HepG2 (cell line): Measurements from ENCODE around the gene SMURF2. TPM values are rescaled to one million over a fixed set of nuclear protein-coding genes. Genes with fewer than 3 reads are reported as not detected.

Experiments
- HIVEP1 ChIP-seq: sonication (generic); formaldehyde crosslinking; IDR thresholded peaks from 2 replicates; pipeline ENCODE4 v1.4.0; 2020; ENCODE audit warnings: mild to moderate bottlenecking, missing genetic modification reagents
- HOXA3 ChIP-seq: sonication (generic); formaldehyde crosslinking; IDR thresholded peaks from 2 replicates; pipeline ENCODE4 v1.5.0; 2020; ENCODE audit warnings: missing genetic modification reagents
- JARID2 ChIP-seq: sonication (generic); formaldehyde crosslinking; IDR thresholded peaks from 2 replicates; pipeline ENCODE4 v1.8.1; 2023; ENCODE audit warnings: missing genetic modification reagents, inconsistent platforms; ENCODE audit not compliant: insufficient replicate concordance
- KLF11 ChIP-seq: IDR thresholded peaks from 2 replicates; pipeline ENCODE4 v1.6.1; 2016; ENCODE audit warnings: missing compliant biosample characterization
- KMT2A ChIP-seq: sonication (generic); formaldehyde crosslinking; IDR thresholded peaks from 2 replicates; pipeline ENCODE4 v1.4.0; 2020; ENCODE audit warnings: missing genetic modification reagents
- NR2F1 ChIP-seq, 2 experiments: fragments of 450-650 bp in 1 of 2; formaldehyde crosslinking in 1 of 2; IDR thresholded peaks; 2 replicates each; pipeline versions ENCODE4 v1.5.0 to v1.6.1; 2016 to 2020; ENCODE audit warnings: mild to moderate bottlenecking in 1 of 2, missing compliant biosample characterization in 1 of 2, missing genetic modification reagents in 1 of 2, moderate library complexity in 1 of 2
- RBAK ChIP-seq: sonication (generic); formaldehyde crosslinking; IDR thresholded peaks from 2 replicates; pipeline ENCODE4 v1.5.1; 2020; ENCODE audit warnings: mild to moderate bottlenecking, missing genetic modification reagents
- RXRB ChIP-seq: IDR thresholded peaks from 2 replicates; pipeline ENCODE4 v1.6.1; 2016; ENCODE audit warnings: borderline replicate concordance, missing genetic modification reagents, missing compliant biosample characterization
- SCMH1 ChIP-seq: sonication (generic); formaldehyde crosslinking; IDR thresholded peaks from 2 replicates; pipeline ENCODE4 v1.9.0; 2021; ENCODE audit warnings: missing genetic modification reagents, mild to moderate bottlenecking, borderline replicate concordance
- SRSF4 ChIP-seq: fragments of 200-400 bp; formaldehyde crosslinking; IDR thresholded peaks from one replicate; pipeline ENCODE4 v1.6.1; 2018; ENCODE audit warnings: mild to moderate bottlenecking, low read depth, low read length, moderate library complexity; ENCODE audit not compliant: poor library complexity, severe bottlenecking
- TBL1XR1 ChIP-seq: fragments of 150-350 bp; IDR thresholded peaks from 2 replicates; pipeline ENCODE4 v1.6.1; 2014; ENCODE audit warnings: borderline replicate concordance, low read length; ENCODE audit not compliant: partially characterized antibody
- TEAD2 ChIP-seq: sonication (generic); formaldehyde crosslinking; IDR thresholded peaks from 2 replicates; pipeline ENCODE4 v1.9.0; 2021; ENCODE audit warnings: missing genetic modification reagents
- TP53 ChIP-seq: sonication (generic); formaldehyde crosslinking; conservative IDR thresholded peaks from 2 replicates; pipeline ENCODE4 v1.4.0; 2020; ENCODE audit warnings: missing genetic modification reagents
- ZBTB44 ChIP-seq: sonication (generic); formaldehyde crosslinking; IDR thresholded peaks from 2 replicates; pipeline ENCODE4 v1.4.0; 2020; ENCODE audit warnings: missing genetic modification reagents
- ZNF121 ChIP-seq: sonication (generic); formaldehyde crosslinking; IDR thresholded peaks from 2 replicates; pipeline ENCODE4 v1.5.0; 2020; ENCODE audit warnings: mild to moderate bottlenecking, missing genetic modification reagents
- ZNF24 ChIP-seq: fragments of 450-650 bp; IDR thresholded peaks from 2 replicates; pipeline ENCODE4 v1.6.1; 2017; ENCODE audit warnings: antibody characterized with exemption, mild to moderate bottlenecking
- ZNF281 ChIP-seq: sonication (generic); formaldehyde crosslinking; IDR thresholded peaks from 2 replicates; pipeline ENCODE4 v1.4.0; 2020; ENCODE audit warnings: missing genetic modification reagents, borderline replicate concordance
- ZNF691 ChIP-seq: sonication (generic); formaldehyde crosslinking; IDR thresholded peaks from 2 replicates; pipeline ENCODE4 v1.4.0; 2020; ENCODE audit warnings: missing genetic modification reagents, low read depth, mild to moderate bottlenecking, borderline replicate concordance
- ZNF704 ChIP-seq: sonication (generic); formaldehyde crosslinking; IDR thresholded peaks from 2 replicates; pipeline ENCODE4 v1.8.1; 2023; ENCODE audit warnings: mild to moderate bottlenecking, inconsistent platforms, moderate library complexity, missing genetic modification reagents, borderline replicate concordance
- ZNF724P ChIP-seq: sonication (generic); formaldehyde crosslinking; IDR thresholded peaks from 2 replicates; pipeline ENCODE4 v1.8.0; 2022; ENCODE audit warnings: missing genetic modification reagents, borderline replicate concordance
- polyA plus RNA-seq, 8 experiments: library from polyadenylated mRNA; depleted of rRNA in 3 of 8; stranded (reverse) in 7 of 8; unstranded in 1 of 8; fragments of >200 nt; fragmentation: Illumina TruSeq in 4 of 8; extraction: Trizol in 4 of 8; gene quantifications; 2 replicates each; pipeline versions ENCODE4 v1.2.1 to v1.2.3, GENCODE V29; 2011 to 2016; ENCODE audit warnings: low read depth in 4 of 8, missing spikeins in 1 of 8, mixed read lengths in 1 of 8; ENCODE audit not compliant: insufficient read depth in 1 of 8
- total RNA-seq, 5 experiments: library from RNA; depleted of rRNA; stranded (reverse); fragments of >200 nt; fragmentation: Illumina TruSeq; extraction: Trizol; gene quantifications; 2 replicates each; pipeline ENCODE4 v1.2.3, GENCODE V29; 2016; ENCODE audit warnings: low read depth in 1 of 5
- TF ChIP-seq, protein P1 (sequence below): IDR thresholded peaks from 2 replicates; pipeline ENCODE4 v1.6.1; 2016; ENCODE audit warnings: low read depth

SMURF2 gene
- total and polyA plus RNA-seq, 2 of the 13 experiments (the other 11 are each of a cell fraction or from before 2014, with no cell fraction given), result 14.9 to 24.3 TPM

DNA sequence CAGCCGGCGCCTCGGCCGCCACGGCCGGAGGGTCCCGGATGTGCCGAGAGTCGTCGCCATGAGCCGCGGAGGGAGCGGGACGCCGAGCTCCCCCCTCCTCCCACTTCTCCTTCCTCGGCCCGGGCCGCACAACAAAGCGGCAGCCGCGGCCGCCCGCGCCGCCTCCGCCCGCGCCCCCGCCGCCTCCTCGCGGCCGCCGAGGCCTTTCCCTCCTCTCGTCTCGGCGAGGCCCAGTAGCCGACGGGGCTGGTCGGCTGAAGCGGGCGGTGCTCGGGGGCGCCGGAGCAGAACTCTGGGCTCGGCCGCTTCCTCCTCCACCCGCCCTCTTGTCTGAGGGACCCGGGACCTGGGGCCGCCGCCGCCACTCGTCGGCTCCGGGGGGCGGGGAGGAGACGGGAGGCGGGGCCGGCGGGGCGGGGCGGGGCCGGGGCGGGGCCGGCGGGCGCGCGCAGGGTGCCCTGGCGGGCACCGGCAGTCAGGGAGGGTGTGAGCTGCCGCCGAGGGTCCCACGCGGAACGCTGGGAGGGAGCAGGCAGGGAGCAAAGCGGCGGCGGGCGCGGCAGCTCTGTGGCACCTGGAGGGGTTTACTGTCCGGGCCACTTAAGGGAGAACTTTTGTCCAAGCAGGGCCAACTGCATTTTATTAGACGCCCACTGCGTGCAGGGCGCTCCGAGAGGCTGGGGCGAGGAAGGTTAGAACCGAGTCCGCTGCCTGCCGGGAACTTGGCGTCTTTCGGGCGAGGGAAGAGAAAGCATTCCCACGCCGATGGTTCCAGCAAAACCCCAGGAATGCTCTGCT, at the start of gene SMURF2 (continued):
- TF ChIP-seq ZNF121 (CRISPR knock-in tag) (no peak), ZNF281 (0 out of 2 replicates have a peak, but pooled peaks have one; percentile 57), TP53 (CRISPR knock-in tag) (0 out of 2 replicates have a peak, but pooled peaks have one; percentile 21), ZNF724P (CRISPR knock-in tag) (no peak), TEAD2 (CRISPR knock-in tag) (no peak), KMT2A (CRISPR knock-in tag) (0 out of 2 replicates have a peak, but pooled peaks have one; percentile 33), RXRB (CRISPR knock-in tag) (no peak; the same call in 1 of the 2 replicates), HIVEP1 (CRISPR knock-in tag) (no peak), HOXA3 (no peak; the same call in 1 of the 2 replicates), RBAK (peak; percentile 50; the same call in 1 of the 2 replicates), KLF11 (no peak), JARID2 (CRISPR knock-in tag) (no peak), ZNF704 (CRISPR knock-in tag) (peak; percentile 77), ZNF24 (peak; percentile 35; the same call in 1 of the 2 replicates), TBL1XR1 (no peak), SRSF4 (no peak), ZBTB44 (CRISPR knock-in tag) (no peak), SCMH1 (CRISPR knock-in tag) (no peak), NR2F1 (CRISPR knock-in tag; IDR thresholded peaks at IDR 0.05) (no peak), ZNF691 (CRISPR knock-in tag) (0 out of 2 replicates have a peak, but pooled peaks have one; percentile 50)
- TF ChIP-seq, protein P1, sequence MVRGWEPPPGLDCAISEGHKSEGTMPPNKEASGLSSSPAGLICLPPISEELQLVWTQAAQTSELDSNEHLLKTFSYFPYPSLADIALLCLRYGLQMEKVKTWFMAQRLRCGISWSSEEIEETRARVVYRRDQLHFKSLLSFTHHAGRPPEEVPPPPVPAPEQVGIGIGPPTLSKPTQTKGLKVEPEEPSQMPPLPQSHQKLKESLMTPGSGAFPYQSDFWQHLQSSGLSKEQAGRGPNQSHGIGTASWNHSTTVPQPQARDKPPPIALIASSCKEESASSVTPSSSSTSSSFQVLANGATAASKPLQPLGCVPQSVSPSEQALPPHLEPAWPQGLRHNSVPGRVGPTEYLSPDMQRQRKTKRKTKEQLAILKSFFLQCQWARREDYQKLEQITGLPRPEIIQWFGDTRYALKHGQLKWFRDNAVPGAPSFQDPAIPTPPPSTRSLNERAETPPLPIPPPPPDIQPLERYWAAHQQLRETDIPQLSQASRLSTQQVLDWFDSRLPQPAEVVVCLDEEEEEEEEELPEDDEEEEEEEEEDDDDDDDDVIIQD (CRISPR knock-in tag), result no peak
